HG02870 (cell line): ENCODE data around the gene USP31.

ENCODE experiments used
- ATAC-seq: cut with Tn5 transposase; IDR thresholded peaks from one replicate; pipeline ENCODE4 v1.9.1; 2021; ENCODE audit warnings: mild to moderate bottlenecking, moderate library complexity; ENCODE audit not compliant: unreplicated experiment

Gene USP31

GRCh38 chr16:23027386-23027785 is 121.9 kb downstream of the USP31 start:
- ATAC-seq, result no peak

- ATAC-seq, result no peak
These were observed 122.4 kb downstream of the USP31 start for GRCh38 chr16:23026784-23027362.

GRCh38 chr16:23025692-23026307 is 123.5 kb downstream of the USP31 start:
- no peak for ATAC-seq

- ATAC-seq, result no peak
These were observed 125.2 kb downstream of the USP31 start for GRCh38 chr16:23024044-23024443.

GRCh38 chr16:23020084-23020483 is 129.2 kb downstream of the USP31 start:
- ATAC-seq, result no peak

- ATAC-seq, result no peak
These were observed 132.9 kb downstream of the USP31 start for GRCh38 chr16:23016368-23016767.

- ATAC-seq, result no peak
These were observed 133.7 kb downstream of the USP31 start for GRCh38 chr16:23015580-23015979.

- ATAC-seq, result no peak
These were observed 134.7 kb downstream of the USP31 start for GRCh38 chr16:23014592-23014991.
